Measurements from ENCODE around the gene ALS2.

DNA sequence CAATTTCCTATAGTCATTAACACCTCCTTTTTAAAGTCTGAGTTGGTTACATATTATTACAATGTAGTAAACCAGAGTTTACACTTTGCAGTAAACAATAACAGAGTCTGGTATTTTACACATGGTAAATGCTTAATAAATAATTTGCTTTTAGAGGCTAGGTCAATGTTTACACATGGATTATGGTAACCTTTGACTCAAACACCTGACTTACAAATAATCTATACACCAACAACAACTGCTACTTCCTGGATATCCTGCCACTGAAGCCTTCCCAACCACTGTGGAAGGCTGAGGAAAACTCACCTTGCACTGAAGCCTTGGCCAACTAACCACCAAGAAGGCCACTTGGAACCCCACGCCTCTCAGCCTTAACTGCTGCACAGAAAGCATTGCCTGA, 5.4 kb downstream of the ALS2 start:
- no peak for TF ChIP-seq POLR2A (IDR thresholded peaks at IDR 0.05)
- TF ChIP-seq, protein P1, sequence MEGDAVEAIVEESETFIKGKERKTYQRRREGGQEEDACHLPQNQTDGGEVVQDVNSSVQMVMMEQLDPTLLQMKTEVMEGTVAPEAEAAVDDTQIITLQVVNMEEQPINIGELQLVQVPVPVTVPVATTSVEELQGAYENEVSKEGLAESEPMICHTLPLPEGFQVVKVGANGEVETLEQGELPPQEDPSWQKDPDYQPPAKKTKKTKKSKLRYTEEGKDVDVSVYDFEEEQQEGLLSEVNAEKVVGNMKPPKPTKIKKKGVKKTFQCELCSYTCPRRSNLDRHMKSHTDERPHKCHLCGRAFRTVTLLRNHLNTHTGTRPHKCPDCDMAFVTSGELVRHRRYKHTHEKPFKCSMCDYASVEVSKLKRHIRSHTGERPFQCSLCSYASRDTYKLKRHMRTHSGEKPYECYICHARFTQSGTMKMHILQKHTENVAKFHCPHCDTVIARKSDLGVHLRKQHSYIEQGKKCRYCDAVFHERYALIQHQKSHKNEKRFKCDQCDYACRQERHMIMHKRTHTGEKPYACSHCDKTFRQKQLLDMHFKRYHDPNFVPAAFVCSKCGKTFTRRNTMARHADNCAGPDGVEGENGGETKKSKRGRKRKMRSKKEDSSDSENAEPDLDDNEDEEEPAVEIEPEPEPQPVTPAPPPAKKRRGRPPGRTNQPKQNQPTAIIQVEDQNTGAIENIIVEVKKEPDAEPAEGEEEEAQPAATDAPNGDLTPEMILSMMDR (IDR thresholded peaks at IDR 0.05) = no peak

All from prostate gland (tissue), 2 donors.